HepG2 (cell line): ENCODE data around the gene TGM6. TPM values are rescaled to one million over a fixed set of nuclear protein-coding genes. Genes with fewer than 3 reads are reported as not detected.

Experiments used
- ATAC-seq: fragments of 200-7000 bp; cut with Tn5 transposase; 3 replicates; pipeline ENCODE4 v1.9.1; 2020; ENCODE audit warnings: mild to moderate bottlenecking, moderate library complexity
- Bru-seq: library from RNA; stranded (reverse); fragments of 400-500 nt; gene quantifications from one replicate; lab custom pipeline; 2021; lab: Mats Ljungman, UMichigan
- BruChase-seq, 2 experiments: library from RNA; stranded (reverse); fragments of 400-500 nt; gene quantifications; one replicate each; lab custom pipeline; 2021; lab: Mats Ljungman, UMichigan
- BruUV-seq: library from RNA; stranded (reverse); fragments of 400-500 nt; replicated peaks from 2 replicates; lab custom pipeline; 2021; lab: Mats Ljungman, UMichigan
- CTCF ChIA-PET: fragments of 300-600 bp; formaldehyde crosslinking; extraction: SDS; loops from one replicate; lab custom pipeline; 2021; ENCODE audit warnings: low total read pairs, inconsistent platforms, low intra/inter-chr PET ratio; lab: Yijun Ruan, JAX
- POLR2A ChIA-PET: fragments of 350-600 bp; sonication (Branson Sonifier 250); formaldehyde crosslinking; loops from one replicate; lab custom pipeline; 2020; ENCODE audit warnings: antibody characterized with exemption, inconsistent platforms; lab: Yijun Ruan, JAX
- DNase-seq: peaks from one replicate; pipeline ENCODE4 v3.0.0-alpha.2; 2015; ENCODE audit warnings: low spot score
- FAIRE-seq: peaks from 3 replicates; lab custom pipeline; 2011; peaks lifted over from hg19 to GRCh38; lab: Jason Lieb, UNC
- H2AFZ ChIP-seq: one replicate; pipeline ENCODE4 v1.6.1; 2011; ENCODE audit warnings: low read length, inconsistent platforms
- H3K27ac ChIP-seq: fragments of 300-600 bp; 3 replicates; pipeline ENCODE4 v1.8.0; 2011; ENCODE audit warnings: mixed run types, mild to moderate bottlenecking, mixed read lengths, low read length, inconsistent platforms; ENCODE audit not compliant: insufficient read depth; ENCODE audit errors: extremely low read length
- H3K27me3 ChIP-seq, 2 experiments: fragments of 200-600 bp in 1 of 2; 2 replicates in 1 of 2; 3 replicates in 1 of 2; pipeline versions ENCODE4 v1.6.0 to v1.8.0; 2011; ENCODE audit warnings: low read length in 2 of 2, mild to moderate bottlenecking in 2 of 2, moderate library complexity in 2 of 2, inconsistent platforms in 1 of 2; ENCODE audit not compliant: insufficient read depth in 2 of 2, control insufficient read depth in 1 of 2
- H3K36me3 ChIP-seq, 2 experiments: fragments of 200-600 bp in 1 of 2; replicated peaks in 1 of 2; 2 replicates in 1 of 2; 3 replicates in 1 of 2; pipeline versions ENCODE4 v1.5.1 to v1.8.0; 2011; ENCODE audit warnings: low read length in 2 of 2, inconsistent platforms in 1 of 2; ENCODE audit not compliant: insufficient read depth in 2 of 2, control insufficient read depth in 1 of 2
- H3K4me1 ChIP-seq: 2 replicates; pipeline ENCODE4 v1.5.1; 2012; ENCODE audit warnings: low read length, inconsistent platforms; ENCODE audit not compliant: insufficient read depth
- H3K4me2 ChIP-seq: 2 replicates; pipeline ENCODE4 v1.6.0; 2011; ENCODE audit warnings: low read depth, low read length, inconsistent platforms
- H3K4me3 ChIP-seq, 3 experiments: fragments of 200-600 bp in 1 of 3; sonication (generic), shearing (Covaris generic) in 1 of 3; replicated peaks in 1 of 3; 2 replicates each; pipeline ENCODE4 v1.5.1; 2011 to 2016; ENCODE audit warnings: low read length in 3 of 3, inconsistent platforms in 2 of 3, low read depth in 2 of 3, mild to moderate bottlenecking in 2 of 3, control low read depth in 1 of 3, mixed read lengths in 1 of 3; ENCODE audit not compliant: insufficient read depth in 1 of 3
- H3K79me2 ChIP-seq: one replicate; pipeline ENCODE4 v1.6.1; 2011; ENCODE audit warnings: low read length, inconsistent platforms; ENCODE audit not compliant: insufficient read depth
- H3K9ac ChIP-seq: 2 replicates; pipeline ENCODE4 v1.6.0; 2011; ENCODE audit warnings: mild to moderate bottlenecking, low read depth, low read length, inconsistent platforms; ENCODE audit not compliant: insufficient read depth
- H3K9me3 ChIP-seq: 2 replicates; pipeline ENCODE4 v1.5.1; 2012; ENCODE audit warnings: mild to moderate bottlenecking, low read length
- H4K20me1 ChIP-seq: 2 replicates; pipeline ENCODE4 v1.6.0; 2011; ENCODE audit warnings: inconsistent platforms, mild to moderate bottlenecking, low read length, moderate library complexity; ENCODE audit not compliant: insufficient read depth
- BRCA1 ChIP-seq: sonication (generic); formaldehyde crosslinking; IDR thresholded peaks from 2 replicates; pipeline ENCODE4 v1.4.0; 2020; ENCODE audit warnings: missing genetic modification reagents
- HNRNPL ChIP-seq: fragments of 200-400 bp; formaldehyde crosslinking; IDR thresholded peaks from 2 replicates; pipeline ENCODE4 v1.6.1; 2017; ENCODE audit warnings: mild to moderate bottlenecking, low read depth, low read length
- MYC ChIP-seq: sonication (generic); formaldehyde crosslinking; IDR thresholded peaks from 2 replicates; pipeline ENCODE4 v1.9.0; 2021; ENCODE audit warnings: missing genetic modification reagents, borderline replicate concordance
- PCBP1 ChIP-seq: fragments of 200-400 bp; formaldehyde crosslinking; IDR thresholded peaks from 2 replicates; pipeline ENCODE4 v1.6.1; 2017; ENCODE audit warnings: mild to moderate bottlenecking, low read depth, low read length, borderline replicate concordance
- REPIN1 ChIP-seq: sonication (generic); formaldehyde crosslinking; IDR thresholded peaks from 2 replicates; pipeline ENCODE4 v1.8.0; 2022; ENCODE audit warnings: missing genetic modification reagents, low read depth, mild to moderate bottlenecking, borderline replicate concordance
- RFXAP ChIP-seq: sonication (generic); formaldehyde crosslinking; IDR thresholded peaks from 2 replicates; pipeline ENCODE4 v1.4.0; 2020; ENCODE audit warnings: missing genetic modification reagents, borderline replicate concordance
- SNAPC2 ChIP-seq: sonication (generic); formaldehyde crosslinking; IDR thresholded peaks from 2 replicates; pipeline ENCODE4 v1.8.1; 2022; ENCODE audit warnings: mild to moderate bottlenecking, missing genetic modification reagents
- TBP ChIP-seq: sonication (generic); formaldehyde crosslinking; IDR thresholded peaks from 2 replicates; pipeline ENCODE4 v1.5.0; 2020; ENCODE audit warnings: missing genetic modification reagents
- YEATS2 ChIP-seq: sonication (generic); formaldehyde crosslinking; IDR thresholded peaks from 2 replicates; pipeline ENCODE4 v1.4.0; 2020; ENCODE audit warnings: missing genetic modification reagents, borderline replicate concordance
- ZC3H4 ChIP-seq: sonication (generic); formaldehyde crosslinking; IDR thresholded peaks from 2 replicates; pipeline ENCODE4 v1.4.0; 2020; ENCODE audit warnings: missing genetic modification reagents, borderline replicate concordance
- ZNF597 ChIP-seq: sonication (generic); formaldehyde crosslinking; IDR thresholded peaks from 2 replicates; pipeline ENCODE4 v1.5.0; 2020; ENCODE audit warnings: missing genetic modification reagents
- WGBS: methylation state at CpG from one replicate; pipeline ENCODE4 v1.1.6; 2017; ENCODE audit warnings: low lambda C conversion rate; 5-methylcytosine and 5-hydroxymethylcytosine counted together
- in situ Hi-C: cut with HindIII; loops from 2 replicates; pipeline ENCODE4 v1.10.0; 2017; ENCODE audit warnings: low pct_unique_long_range_greater_than_20kb; ENCODE audit not compliant: extremely low pct_ligation_motif_present
- intact Hi-C: fragments of 100-400 bp; cut with micrococcal nuclease; formaldehyde crosslinking; loops from one replicate; pipeline ENCODE4 v1.10.0; 2022; ENCODE audit not compliant: unreplicated experiment
- long read RNA-seq, 2 experiments: library from RNA in 1 of 2; library from polyadenylated mRNA in 1 of 2; stranded (forward) in 1 of 2; unstranded in 1 of 2; transcript quantifications; one replicate each; pipeline ENCODE4 v2.0.0, GENCODE V29; 2019 to 2022
- polyA minus RNA-seq, 3 experiments: library from RNA; depleted of rRNA, polyadenylated mRNA; stranded (reverse); fragments of >200 nt; gene quantifications; 2 replicates each; pipeline ENCODE4 v1.2.3, GENCODE V29; 2011; ENCODE audit warnings: low replicate concordance in 1 of 3
- polyA plus RNA-seq, 8 experiments: library from polyadenylated mRNA; depleted of rRNA in 3 of 8; stranded (reverse) in 7 of 8; unstranded in 1 of 8; fragments of >200 nt; fragmentation: Illumina TruSeq in 4 of 8; extraction: Trizol in 4 of 8; gene quantifications; 2 replicates each; pipeline versions ENCODE4 v1.2.1 to v1.2.3, GENCODE V29; 2011 to 2016; ENCODE audit warnings: low read depth in 4 of 8, missing spikeins in 1 of 8, mixed read lengths in 1 of 8; ENCODE audit not compliant: insufficient read depth in 1 of 8
- total RNA-seq, 5 experiments: library from RNA; depleted of rRNA; stranded (reverse); fragments of >200 nt; fragmentation: Illumina TruSeq; extraction: Trizol; gene quantifications; 2 replicates each; pipeline ENCODE4 v1.2.3, GENCODE V29; 2016; ENCODE audit warnings: low read depth in 1 of 5

The TGM6 gene
- total RNA-seq (2016; rRNA removed; fragmentation: Illumina TruSeq; extraction: Trizol) (not detected in 2 replicates), polyA plus RNA-seq (2011; rRNA removed) (not detected in 2 replicates), polyA minus RNA-seq (2011; rRNA and poly(A)+ RNA removed; ENCODE audit: low replicate concordance) (not detected in 2 replicates), Bru-seq, nascent RNA (percentile 2 among the genes with signal in this experiment), BruChase-seq, experiment 1, labeled RNA remaining after a 6-hour chase (not detected), BruChase-seq, experiment 2, labeled RNA remaining after a 2-hour chase (not detected)
- not detected in 2 replicates for total RNA-seq (2016; cell fraction: cytosol; rRNA removed; fragmentation: Illumina TruSeq; extraction: Trizol; ENCODE audit: low read depth)
- total RNA-seq (2016; cell fraction: insoluble cytoplasmic fraction; rRNA removed; fragmentation: Illumina TruSeq; extraction: Trizol), result not detected in 2 replicates
- not detected in 2 replicates for total RNA-seq (2016; cell fraction: membrane; rRNA removed; fragmentation: Illumina TruSeq; extraction: Trizol)
- not detected in 2 replicates for total RNA-seq (2016; cell fraction: nucleus; rRNA removed; fragmentation: Illumina TruSeq; extraction: Trizol)
- polyA plus RNA-seq (2011; cell fraction: cytosol; rRNA removed), result not detected in 2 replicates
- not detected in 2 replicates for polyA plus RNA-seq (2011; cell fraction: nucleus; rRNA removed)
- not detected in 2 replicates for polyA plus RNA-seq (2012)
- polyA plus RNA-seq (2016; cell fraction: cytosol; fragmentation: Illumina TruSeq; extraction: Trizol; ENCODE audit: low read depth), result not detected in 2 replicates
- not detected in 2 replicates for polyA plus RNA-seq (2016; cell fraction: insoluble cytoplasmic fraction; fragmentation: Illumina TruSeq; extraction: Trizol; ENCODE audit: low read depth)
- polyA plus RNA-seq (2016; cell fraction: membrane; fragmentation: Illumina TruSeq; extraction: Trizol; ENCODE audit: low read depth), result not detected in 2 replicates
- not detected in 2 replicates for polyA plus RNA-seq (2016; cell fraction: nucleus; fragmentation: Illumina TruSeq; extraction: Trizol; ENCODE audit: insufficient read depth, low read depth)
- polyA minus RNA-seq (2011; cell fraction: cytosol; rRNA and poly(A)+ RNA removed), result not detected in 2 replicates
- polyA minus RNA-seq (2011; cell fraction: nucleus; rRNA and poly(A)+ RNA removed), result not detected in 2 replicates
- long read RNA-seq, experiment 1, result 0 reads
- long read RNA-seq, experiment 2, result 0 reads

- intact Hi-C loops, result no loop called here
- DNase-seq (no peak), ATAC-seq (0 out of 3 replicates have a peak, but pooled peaks have one; percentile 28), FAIRE-seq (no peak)
- H3K27me3 ChIP-seq, result peaks cover 3 to 6% of the 10 kb centered on the region in 2 experiments; a peak in 4 of 5 replicates
- H3K36me3 ChIP-seq, result no peaks in the 10 kb centered on the region
- no peaks in the 10 kb centered on the region for H4K20me1 ChIP-seq
- 43% methylated on average over 10 of the region's 10 CpGs for WGBS
- H3K79me2 ChIP-seq, result no peaks in the 10 kb centered on the region
- H3K4me3 ChIP-seq, result no peak within 1 kb of the TSS
- POLR2A ChIA-PET, result no interaction called here
- no peaks in the 10 kb centered on the region for H3K4me1 ChIP-seq
- no TSS peak for BruUV-seq
- H3K9me3 ChIP-seq, result no peaks in the 10 kb centered on the region
- H3K27ac ChIP-seq, result no peak within 1 kb of the TSS
- H2AFZ ChIP-seq, result no peak within 1 kb of the TSS
- H3K4me2 ChIP-seq, result no peak within 1 kb of the TSS
- no peak within 1 kb of the TSS for H3K9ac ChIP-seq
- TF ChIP-seq REPIN1 (CRISPR knock-in tag) (no peak), YEATS2 (CRISPR knock-in tag) (no peak), PCBP1 (no peak), SNAPC2 (CRISPR knock-in tag) (no peak), RFXAP (no peak), ZNF597 (CRISPR knock-in tag) (no peak), BRCA1 (CRISPR knock-in tag) (no peak), TBP (no peak), ZC3H4 (CRISPR knock-in tag) (no peak), MYC (CRISPR knock-in tag) (no peak), HNRNPL (no peak)
- in situ Hi-C loops, result no loop called here
- CTCF ChIA-PET, result no interaction called here
Observed at GRCh38 chr20:2380601-2381000, at the start of gene TGM6. Gene TGM6, plus strand, starts transcription at chr20:2380901. Its CDS starts 68 bp downstream, at chr20:2380969.
